Stimulated activated CD4-positive, alpha-beta T cell treated with anti-CD3 and anti-CD28 coated beads, Interleukin-4, amount 100 ng/mL, for 1 hour (primary cell): Measurements from ENCODE around the gene CADPS2.

Experiments used
- DNase-seq: peaks from one replicate; pipeline ENCODE4 v3.0.0-alpha.2; 2020

Gene CADPS2

DNA sequence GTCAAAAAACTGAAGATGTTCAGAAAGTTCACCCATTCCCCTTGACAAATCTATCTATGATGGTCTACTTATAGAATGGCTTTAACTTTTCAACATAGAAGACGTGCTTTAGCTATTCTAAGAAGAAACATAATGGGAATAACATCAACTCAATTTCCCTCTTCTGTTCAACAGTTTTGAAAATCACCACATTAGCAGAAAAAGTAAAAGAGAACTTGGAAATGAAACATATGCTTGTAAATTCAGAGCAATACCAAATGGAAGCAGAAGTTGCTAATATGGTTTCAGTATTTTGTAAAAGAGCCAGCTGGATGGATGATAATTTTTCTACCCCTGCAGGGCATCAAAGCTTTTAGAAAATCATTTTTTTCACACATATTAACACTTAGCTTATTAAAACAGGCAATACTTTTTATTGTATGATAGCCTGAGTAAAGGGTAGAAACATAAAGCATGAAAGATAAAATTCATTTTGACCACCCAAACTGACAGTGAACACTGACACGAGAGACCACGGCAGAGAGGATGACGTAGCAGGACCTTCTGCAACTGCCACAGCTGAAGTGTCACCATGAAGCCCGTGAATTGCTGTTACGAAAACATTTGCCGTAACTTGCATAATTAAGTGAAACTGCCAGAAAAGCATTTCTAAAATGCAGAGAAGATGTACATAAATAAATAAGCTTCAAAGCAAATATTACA lies 542.5 kb downstream of the CADPS2 start:
- no peak for DNase-seq

DNA sequence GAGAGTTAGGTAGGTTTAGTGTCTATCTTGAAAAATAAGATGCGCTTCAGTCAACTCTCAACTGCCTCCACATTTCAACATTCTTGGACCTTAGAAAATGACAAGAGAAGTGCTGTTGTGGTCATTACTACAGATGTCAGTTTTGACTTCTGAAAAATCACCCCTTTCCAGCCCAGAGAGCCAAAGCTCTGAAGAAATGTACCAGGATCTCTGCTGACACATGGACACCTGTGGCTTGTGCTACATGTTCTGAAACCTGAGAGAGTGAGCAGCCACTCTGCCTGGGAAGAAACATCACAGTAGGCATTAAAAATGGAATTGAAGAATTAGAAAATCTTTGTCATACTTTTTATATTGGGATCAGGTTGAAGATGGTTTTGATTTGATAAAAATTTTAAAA lies 545.8 kb downstream of the CADPS2 start:
- no peak for DNase-seq

DNA sequence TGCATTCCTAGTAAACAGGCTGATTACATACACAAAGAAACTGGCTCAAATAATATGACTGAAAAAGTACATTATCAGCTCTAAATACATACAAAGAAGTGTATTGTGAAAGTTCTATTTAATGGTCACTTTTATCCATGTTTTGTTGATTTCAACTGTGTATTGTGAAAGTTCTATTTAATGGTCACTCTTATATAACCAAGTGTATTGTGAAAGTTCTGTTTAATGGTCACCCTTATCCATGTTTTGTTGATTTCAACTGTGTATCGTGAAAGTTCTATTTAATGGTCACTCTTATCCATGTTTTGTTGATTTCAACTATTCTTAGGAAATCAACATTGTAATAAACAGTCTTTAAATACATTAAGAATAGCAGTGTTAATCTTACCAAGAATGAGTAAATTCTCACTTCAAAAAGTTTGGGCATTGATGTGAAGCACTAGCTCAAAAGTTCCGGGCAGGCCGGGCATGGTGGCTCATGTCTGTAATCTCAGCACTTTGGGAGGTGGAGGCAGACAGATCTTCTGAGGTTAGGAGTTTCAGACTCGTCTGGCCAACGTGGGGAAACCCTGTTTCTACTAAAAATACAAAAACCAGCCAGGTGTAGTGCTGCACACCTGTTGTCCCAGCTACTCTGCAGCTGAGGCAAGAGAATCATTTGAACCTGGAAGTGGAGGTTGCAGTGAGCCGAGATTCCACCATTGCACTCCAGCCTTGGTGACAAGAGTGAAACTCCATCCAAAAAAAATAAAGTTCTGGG lies 546.9 kb downstream of the CADPS2 start:
- DNase-seq: no peak

DNA sequence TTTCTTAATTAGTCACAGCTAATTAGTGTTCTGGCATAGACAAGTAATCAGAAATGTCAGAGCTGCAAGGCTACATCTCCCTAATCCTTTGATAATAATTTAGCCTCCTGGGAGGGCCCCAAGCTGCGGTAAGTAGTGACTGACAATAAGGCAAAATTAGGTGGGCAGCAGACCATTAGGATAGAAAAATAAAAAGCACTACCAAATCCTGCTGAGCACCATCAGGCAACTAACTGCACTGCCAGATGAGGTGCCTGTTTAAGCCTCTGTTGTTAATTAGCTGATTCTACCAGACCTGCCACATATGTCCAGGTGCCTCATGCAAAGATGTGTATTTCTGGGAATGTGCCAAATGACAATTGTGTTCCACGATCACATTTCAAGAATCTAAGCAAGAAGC lies 549.2 kb downstream of the CADPS2 start:
- DNase-seq: no peak

GRCh38 chr7:122329145-122329802 lies 557.0 kb downstream of the CADPS2 start:
- no peak for DNase-seq

DNA sequence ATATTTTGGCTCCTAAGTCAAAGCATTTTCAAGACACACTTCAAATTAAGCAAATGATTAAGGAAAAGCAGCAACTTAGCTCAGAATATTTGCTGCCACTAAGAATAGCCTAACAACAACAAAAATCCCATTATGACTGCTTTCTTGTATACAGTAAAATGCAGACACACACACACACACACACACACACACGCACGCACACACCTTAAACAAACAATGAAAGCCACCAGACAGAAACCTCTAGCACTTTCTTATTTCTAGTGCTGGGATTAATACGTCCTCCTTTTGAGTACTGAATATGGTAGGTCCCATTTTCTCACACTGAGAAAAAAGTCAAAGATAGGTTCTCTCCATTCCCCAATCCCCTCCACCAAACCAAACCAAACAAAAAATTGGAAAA lies 558.3 kb downstream of the CADPS2 start:
- no peak for DNase-seq

DNA sequence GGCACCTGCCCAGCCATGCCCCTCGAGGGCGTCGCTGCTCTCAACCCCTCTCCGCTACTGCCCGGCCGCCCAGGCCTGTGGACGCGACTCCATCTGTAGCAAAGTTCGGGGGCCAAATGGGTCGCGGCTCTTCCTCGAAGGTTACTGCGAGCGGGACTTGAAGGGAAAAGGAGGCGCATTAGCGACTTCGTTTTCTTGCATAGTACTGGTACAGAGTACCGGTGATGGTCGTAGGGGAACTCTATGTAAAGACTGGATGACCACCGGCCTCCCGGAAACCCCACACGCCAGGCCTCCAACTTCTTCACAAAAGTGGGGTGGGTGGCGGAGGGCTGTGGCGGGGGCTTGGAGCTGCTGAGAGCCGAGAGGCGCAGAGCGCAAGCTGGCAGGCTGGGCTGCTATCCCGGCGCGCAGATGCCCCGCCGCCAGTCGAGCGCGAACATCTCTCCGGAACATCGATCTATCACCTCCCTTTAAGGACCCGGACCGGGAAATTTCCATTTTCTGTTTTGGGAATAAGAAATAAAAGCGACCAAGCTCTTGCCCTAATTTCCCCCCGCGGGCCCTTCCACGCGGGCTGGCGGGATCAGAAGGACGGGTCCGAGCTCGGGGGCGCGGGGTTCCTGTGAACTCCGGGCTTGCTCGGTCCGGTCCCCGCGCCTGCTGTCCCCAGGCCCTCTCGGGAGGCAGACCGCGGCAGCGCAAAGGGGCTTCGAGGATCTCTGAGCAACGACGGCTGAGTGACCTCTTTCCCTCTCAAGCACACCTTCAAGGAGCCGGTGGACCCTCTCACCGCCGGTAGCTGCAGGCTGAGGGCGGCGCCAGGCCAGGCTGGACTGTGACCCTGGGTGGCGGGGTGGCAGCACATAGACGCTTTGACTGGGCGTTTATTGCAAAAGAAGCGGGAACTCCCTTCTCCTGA lies 569.5 kb downstream of the CADPS2 start:
- DNase-seq: no peak

GRCh38 chr7:122315507-122316466 lies 570.5 kb downstream of the CADPS2 start:
- no peak for DNase-seq

GRCh38 chr7:122314284-122314683 lies 572.0 kb downstream of the CADPS2 start:
- no peak for DNase-seq

GRCh38 chr7:122312789-122313188 lies 573.5 kb downstream of the CADPS2 start:
- no peak for DNase-seq

GRCh38 chr7:122311734-122312450 lies 574.4 kb downstream of the CADPS2 start:
- no peak for DNase-seq

DNA sequence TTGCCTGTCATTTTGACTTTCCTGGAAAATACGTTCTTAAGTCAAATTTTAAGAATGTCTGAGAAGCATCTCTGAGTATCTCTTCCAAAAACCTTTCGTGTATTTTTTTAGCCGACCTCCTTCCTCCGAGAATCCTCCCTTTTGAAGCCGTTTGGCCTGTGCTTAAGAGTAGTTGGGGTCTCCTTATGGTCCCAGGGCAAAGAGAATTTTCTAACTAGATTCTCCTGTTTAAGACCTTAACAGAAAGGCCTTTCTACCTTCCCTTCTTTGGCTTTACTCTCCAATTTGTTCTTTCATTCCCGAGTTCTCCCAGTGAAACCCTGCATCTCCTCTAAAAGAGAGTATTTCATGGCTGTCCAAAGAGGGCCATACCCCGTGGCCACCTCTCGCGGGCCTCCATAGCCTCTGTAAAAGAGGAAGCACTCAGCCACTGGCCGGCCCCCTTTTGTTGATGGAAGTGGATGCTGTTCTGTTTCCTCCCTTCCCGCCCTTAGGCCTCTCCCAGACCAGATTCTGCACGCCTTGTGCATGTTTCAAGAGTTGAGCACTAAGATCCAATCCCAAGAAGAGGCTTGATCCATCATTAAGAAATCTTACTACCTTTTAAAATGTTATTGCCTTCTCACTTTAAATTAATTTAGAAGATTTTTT lies 575.1 kb downstream of the CADPS2 start:
- no peak for DNase-seq

DNA sequence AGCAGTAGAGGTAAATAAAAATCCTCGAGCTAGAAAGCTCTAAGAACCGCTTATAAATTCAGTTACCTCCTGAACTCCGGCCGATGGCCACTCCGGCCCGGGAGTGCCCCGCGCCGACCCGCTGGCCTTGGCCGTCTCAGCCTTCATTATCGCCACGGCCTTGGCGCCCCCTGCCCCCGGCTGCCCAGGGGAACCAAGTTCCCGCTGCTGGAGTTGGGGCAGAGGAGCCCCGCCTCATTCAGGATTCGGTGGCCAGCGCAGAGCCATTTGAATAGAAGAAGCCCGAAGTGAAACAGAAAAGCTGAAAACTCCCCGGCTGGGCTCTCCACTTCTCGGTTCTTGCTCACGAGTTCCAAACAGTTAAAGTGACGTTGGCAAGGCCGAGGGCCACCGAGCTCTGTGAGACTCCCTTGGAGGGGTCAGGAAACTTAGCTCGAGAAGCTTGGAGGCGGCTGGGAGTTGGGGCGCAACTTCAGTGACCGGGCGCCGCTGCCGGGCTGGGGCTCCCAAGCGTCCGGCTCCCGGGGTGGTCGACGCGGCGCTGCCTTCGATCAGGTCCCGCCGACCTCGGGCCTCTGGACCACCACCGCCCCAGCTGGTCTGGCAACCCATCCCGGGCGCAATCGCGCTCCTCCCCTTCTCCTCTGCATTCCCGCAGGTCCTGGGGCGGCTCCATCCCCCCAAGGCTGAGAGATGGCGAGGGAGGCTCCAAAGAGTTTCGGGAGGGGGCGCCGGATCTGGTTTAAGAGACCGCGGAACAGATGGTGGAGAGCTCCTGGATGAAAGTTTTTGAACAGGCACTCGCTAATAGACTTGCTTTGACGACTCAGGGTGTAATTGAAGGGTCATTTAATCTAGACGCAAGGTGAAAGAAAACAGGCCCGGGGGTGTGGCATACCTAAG lies 575.9 kb downstream of the CADPS2 start:
- DNase-seq: no peak

- DNase-seq: no peak
Measured at GRCh38 chr7:122309421-122309820, 576.8 kb downstream of the CADPS2 start.

- DNase-seq: no peak
Measured at GRCh38 chr7:122307228-122307621, 579.0 kb downstream of the CADPS2 start.

- DNase-seq: no peak
Measured at GRCh38 chr7:122306320-122307227, 579.7 kb downstream of the CADPS2 start.

DNA sequence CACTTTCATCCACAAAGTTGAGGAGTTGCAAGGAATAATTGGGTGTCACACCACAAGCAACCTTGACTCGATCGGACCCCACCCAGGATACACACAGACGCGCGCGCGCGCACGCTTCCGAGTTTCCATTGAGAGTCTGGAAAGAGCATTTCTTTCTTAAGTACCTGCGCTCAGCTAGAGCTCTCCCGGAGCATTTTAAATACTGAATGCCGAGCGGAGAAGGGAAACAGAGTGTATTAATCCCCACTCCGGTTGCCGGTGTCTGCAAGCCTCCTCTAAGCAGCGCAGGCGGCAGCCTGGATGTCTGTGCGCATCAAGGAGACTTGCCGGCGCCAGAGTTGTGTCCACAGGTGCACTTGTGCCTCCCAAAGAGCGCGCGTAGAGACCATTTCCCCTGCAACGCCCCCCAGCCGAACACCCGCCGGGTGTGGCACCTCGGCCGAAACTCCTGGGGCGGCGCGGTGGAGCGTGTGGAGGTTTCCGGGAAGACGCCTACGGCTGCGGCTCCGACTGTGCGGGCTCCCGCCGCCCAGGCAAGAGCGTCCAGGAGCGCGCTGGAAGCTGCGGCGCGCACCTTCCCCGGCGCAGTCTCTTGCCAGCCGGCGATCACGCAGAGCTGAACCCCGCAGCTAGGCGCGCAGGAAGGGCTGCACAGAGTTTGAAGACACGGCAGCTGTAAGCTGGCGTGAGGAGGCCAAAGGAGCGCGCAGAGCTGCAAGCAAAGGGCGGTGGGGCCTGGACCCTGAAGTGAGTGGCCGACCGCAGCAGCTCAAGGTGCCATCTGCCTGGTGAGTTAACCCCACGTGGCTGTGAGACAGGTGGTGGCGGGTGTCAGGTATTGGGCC lies 580.6 kb downstream of the CADPS2 start:
- no peak for DNase-seq
